HepG2 (cell line): Measurements from ENCODE around the gene UNC13D. TPM values are rescaled to one million over a fixed set of nuclear protein-coding genes. Genes with fewer than 3 reads are reported as not detected.

Experiments used
- CBFB ChIP-seq: sonication (generic); formaldehyde crosslinking; IDR thresholded peaks from 2 replicates; pipeline ENCODE4 v1.4.0; 2020; ENCODE audit warnings: missing genetic modification reagents
- CREB3 ChIP-seq: sonication (generic); formaldehyde crosslinking; IDR thresholded peaks from 2 replicates; pipeline ENCODE4 v1.5.0; 2020; ENCODE audit warnings: missing genetic modification reagents
- ERF ChIP-seq: IDR thresholded peaks from 2 replicates; pipeline ENCODE4 v1.6.1; 2018; ENCODE audit warnings: missing biosample characterization, missing genetic modification reagents
- GABPA ChIP-seq, 2 experiments: IDR thresholded peaks; 2 replicates each; pipeline ENCODE4 v1.6.1; 2011 to 2016; ENCODE audit warnings: low read depth in 2 of 2, low read length in 1 of 2, missing biosample characterization in 1 of 2, missing genetic modification characterization in 1 of 2
- HOXA7 ChIP-seq: sonication (generic); formaldehyde crosslinking; IDR thresholded peaks from 2 replicates; pipeline ENCODE4 v1.8.1; 2022; ENCODE audit warnings: mild to moderate bottlenecking, missing genetic modification reagents, moderate library complexity
- IRF9 ChIP-seq: sonication (generic); formaldehyde crosslinking; IDR thresholded peaks from 2 replicates; pipeline ENCODE4 v1.8.0; 2022; ENCODE audit warnings: missing genetic modification reagents, mild to moderate bottlenecking, borderline replicate concordance
- KLF9 ChIP-seq: IDR thresholded peaks from 2 replicates; pipeline ENCODE4 v1.6.1; 2016; ENCODE audit warnings: low read depth
- KMT2A ChIP-seq: sonication (generic); formaldehyde crosslinking; IDR thresholded peaks from 2 replicates; pipeline ENCODE4 v1.4.0; 2020; ENCODE audit warnings: missing genetic modification reagents
- MIER3 ChIP-seq: IDR thresholded peaks from 2 replicates; pipeline ENCODE4 v1.6.1; 2016; ENCODE audit warnings: missing compliant biosample characterization, borderline replicate concordance
- NFKB2 ChIP-seq: sonication (generic); formaldehyde crosslinking; IDR thresholded peaks from 2 replicates; pipeline ENCODE4 v1.4.0; 2020; ENCODE audit warnings: missing genetic modification reagents, borderline replicate concordance
- SRSF1 ChIP-seq: fragments of 200-400 bp; formaldehyde crosslinking; optimal IDR thresholded peaks from 2 replicates; pipeline ENCODE3; 2017; ENCODE audit warnings: mild to moderate bottlenecking, low read depth, low read length, moderate library complexity
- TOPORS ChIP-seq: sonication (generic); formaldehyde crosslinking; IDR thresholded peaks from 2 replicates; pipeline ENCODE4 v1.8.0; 2023; ENCODE audit warnings: mild to moderate bottlenecking, missing genetic modification reagents
- ZBTB14 ChIP-seq: sonication (generic); formaldehyde crosslinking; IDR thresholded peaks from 2 replicates; pipeline ENCODE4 v1.4.0; 2020; ENCODE audit warnings: missing genetic modification reagents
- ZBTB44 ChIP-seq: sonication (generic); formaldehyde crosslinking; IDR thresholded peaks from 2 replicates; pipeline ENCODE4 v1.4.0; 2020; ENCODE audit warnings: missing genetic modification reagents
- ZGPAT ChIP-seq: IDR thresholded peaks from 2 replicates; pipeline ENCODE4 v1.6.1; 2016; ENCODE audit warnings: mild to moderate bottlenecking
- ZNF256 ChIP-seq: sonication (generic); formaldehyde crosslinking; conservative IDR thresholded peaks from 2 replicates; pipeline ENCODE4 v1.4.0; 2020; ENCODE audit warnings: missing genetic modification reagents
- ZNF280B ChIP-seq: sonication (generic); formaldehyde crosslinking; IDR thresholded peaks from 2 replicates; pipeline ENCODE4 v1.5.0; 2020; ENCODE audit warnings: missing genetic modification reagents, mild to moderate bottlenecking, borderline replicate concordance
- ZNF569 ChIP-seq: sonication (generic); formaldehyde crosslinking; IDR thresholded peaks from 2 replicates; pipeline ENCODE4 v1.5.0; 2020; ENCODE audit warnings: mild to moderate bottlenecking, missing genetic modification reagents, moderate library complexity, borderline replicate concordance
- ZNF616 ChIP-seq: sonication (generic); formaldehyde crosslinking; IDR thresholded peaks from 2 replicates; pipeline ENCODE4 v1.5.0; 2020; ENCODE audit warnings: low read depth, mild to moderate bottlenecking, missing genetic modification reagents
- polyA plus RNA-seq, 8 experiments: library from polyadenylated mRNA; depleted of rRNA in 3 of 8; stranded (reverse) in 7 of 8; unstranded in 1 of 8; fragments of >200 nt; fragmentation: Illumina TruSeq in 4 of 8; extraction: Trizol in 4 of 8; gene quantifications; 2 replicates each; pipeline versions ENCODE4 v1.2.1 to v1.2.3, GENCODE V29; 2011 to 2016; ENCODE audit warnings: low read depth in 4 of 8, missing spikeins in 1 of 8, mixed read lengths in 1 of 8; ENCODE audit not compliant: insufficient read depth in 1 of 8
- total RNA-seq, 5 experiments: library from RNA; depleted of rRNA; stranded (reverse); fragments of >200 nt; fragmentation: Illumina TruSeq; extraction: Trizol; gene quantifications; 2 replicates each; pipeline ENCODE4 v1.2.3, GENCODE V29; 2016; ENCODE audit warnings: low read depth in 1 of 5

UNC13D gene
- total and polyA plus RNA-seq, 2 of the 13 experiments (the other 11 are each of a cell fraction or from before 2014, with no cell fraction given), result 29.7 to 42.7 TPM

GRCh38 chr17:75869282-75870141 lies 25.3 kb upstream of the UNC13D start (continued):
- TF ChIP-seq ZBTB14 (no peak), ZNF280B (CRISPR knock-in tag) (peak; percentile 88), ZBTB44 (CRISPR knock-in tag) (no peak), ERF (CRISPR knock-in tag) (peak; percentile 67; the same call in 1 of the 2 replicates), GABPA (IDR thresholded peaks at IDR 0.05; ENCODE audit: low read depth, low read length) (no peak), GABPA (CRISPR knock-in tag; IDR thresholded peaks at IDR 0.05; ENCODE audit: low read depth) (no peak), ZGPAT (CRISPR knock-in tag) (peak; percentile 97), ZNF256 (CRISPR knock-in tag) (no peak), SRSF1 (peak; percentile 19), CREB3 (CRISPR knock-in tag) (no peak), TOPORS (CRISPR knock-in tag) (0 out of 2 replicates have a peak, but pooled peaks have one; percentile 30), CBFB (CRISPR knock-in tag) (peak; percentile 67; the same call in 1 of the 2 replicates), ZNF616 (no peak), HOXA7 (no peak), MIER3 (CRISPR knock-in tag) (peak; percentile 82), IRF9 (CRISPR knock-in tag) (0 out of 2 replicates have a peak, but pooled peaks have one; percentile 25), ZNF569 (CRISPR knock-in tag) (0 out of 2 replicates have a peak, but pooled peaks have one; percentile 49), KLF9 (0 out of 2 replicates have a peak, but pooled peaks have one; percentile 78), NFKB2 (CRISPR knock-in tag) (peak; percentile 42; the same call in 1 of the 2 replicates), KMT2A (CRISPR knock-in tag) (no peak)
